Measurements from ENCODE around the gene PIK3CD.
A peak's percentile ranks its signal among the peaks of the same experiment; 100 is the strongest.
"Not testable (repeated sequence)": the region's sequence is repeated elsewhere in the genome, so short reads cannot be mapped to it uniquely, and the experiment has no call there.

Gene PIK3CD

DNA sequence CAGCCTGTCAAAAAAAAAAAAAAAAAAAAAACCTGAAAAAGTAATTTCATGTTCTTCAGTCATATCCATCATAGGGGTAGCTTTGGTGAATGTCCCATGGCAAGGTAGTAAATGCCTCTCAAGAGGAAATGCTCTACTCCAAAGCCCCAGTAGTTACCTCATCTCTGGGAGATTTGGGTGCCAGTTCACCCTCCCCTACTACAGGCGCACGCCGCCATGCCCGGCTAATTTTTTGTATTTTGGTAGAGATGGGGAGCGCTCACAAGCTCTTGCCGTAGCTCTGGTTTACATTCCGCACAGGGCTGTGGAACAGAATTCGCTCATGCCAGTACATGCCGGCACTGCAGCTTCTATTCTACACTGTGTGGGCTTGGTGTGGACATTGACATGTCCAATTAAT, 13.7 kb downstream of the PIK3CD start:
- H3K27me3 ChIP-seq (ENCODE audit: control insufficient read depth, insufficient read depth, low read length) = no peaks in the 10 kb centered on the region
- no peak overlapping the region for H3K4me3 ChIP-seq (ENCODE audit: low read depth, low read length)
- H3K9me3 ChIP-seq (ENCODE audit: control insufficient read depth, insufficient read depth, low read length) = no peaks in the 10 kb centered on the region
- H3K36me3 ChIP-seq (ENCODE audit: control insufficient read depth, insufficient read depth, low read length) = peaks cover 2% of the 10 kb centered on the region
- H3K9ac ChIP-seq (ENCODE audit: low read depth, low read length) = no peak overlapping the region
- H3K4me1 ChIP-seq (ENCODE audit: control insufficient read depth, insufficient read depth, low read length) = no peaks in the 10 kb centered on the region

DNA sequence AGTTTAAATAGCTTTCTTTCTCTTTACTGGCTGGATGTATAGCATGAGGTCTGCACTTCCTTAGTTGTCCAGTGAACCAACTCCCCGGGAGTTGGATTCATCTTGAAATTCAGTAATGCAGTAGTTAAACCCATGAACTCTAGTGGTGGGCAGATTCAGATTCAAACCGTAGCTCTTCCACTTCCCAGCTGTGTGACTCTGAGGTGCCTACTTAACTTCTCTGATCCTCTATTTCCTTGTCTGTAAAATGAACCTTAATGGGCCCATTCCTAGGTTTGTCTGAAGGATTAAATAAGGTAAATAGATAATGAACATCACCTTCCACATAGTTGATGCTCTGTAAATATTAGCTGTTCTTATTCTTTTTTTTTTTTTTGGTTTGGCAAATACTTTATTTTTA, 16.5 kb downstream of the PIK3CD start:
- Histone ChIP-seq H3K9me3 (ENCODE audit: control insufficient read depth, insufficient read depth, low read length) (no peaks in the 10 kb centered on the region), H3K36me3 (ENCODE audit: control insufficient read depth, insufficient read depth, low read length) (peaks cover 1% of the 10 kb centered on the region), H3K27me3 (ENCODE audit: control insufficient read depth, insufficient read depth, low read length) (no peaks in the 10 kb centered on the region), H3K4me1 (ENCODE audit: control insufficient read depth, insufficient read depth, low read length) (no peaks in the 10 kb centered on the region), H3K9ac (ENCODE audit: low read depth, low read length) (no peak overlapping the region), H3K4me3 (ENCODE audit: low read depth, low read length) (no peak overlapping the region)

DNA sequence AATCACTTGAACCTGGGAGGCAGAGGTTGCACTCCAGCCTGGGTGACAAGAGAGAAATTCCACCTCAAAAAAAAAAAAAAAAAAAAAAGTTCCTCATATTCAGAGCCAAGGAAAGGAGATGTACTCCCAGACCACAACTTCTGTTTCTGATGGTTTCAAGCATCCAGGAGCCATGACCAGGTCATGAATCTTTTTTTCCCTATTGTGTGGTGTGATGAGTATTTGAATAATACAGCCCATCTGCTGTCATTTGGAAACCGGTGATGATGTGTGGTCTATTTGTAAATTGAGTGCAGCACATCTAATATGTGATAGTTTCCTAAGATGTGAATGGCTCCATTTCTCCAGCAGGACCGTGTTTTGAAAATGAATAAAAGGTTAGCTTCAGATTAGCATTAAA, 18.6 kb downstream of the PIK3CD start:
- H3K9ac ChIP-seq (ENCODE audit: low read depth, low read length) = no peak overlapping the region
- H3K4me3 ChIP-seq (ENCODE audit: low read depth, low read length) = no peak overlapping the region
- H3K36me3 ChIP-seq (ENCODE audit: control insufficient read depth, insufficient read depth, low read length) = no peaks in the 10 kb centered on the region
- H3K27me3 ChIP-seq (ENCODE audit: control insufficient read depth, insufficient read depth, low read length) = no peaks in the 10 kb centered on the region
- H3K4me1 ChIP-seq (ENCODE audit: control insufficient read depth, insufficient read depth, low read length) = no peaks in the 10 kb centered on the region
- no peaks in the 10 kb centered on the region for H3K9me3 ChIP-seq (ENCODE audit: control insufficient read depth, insufficient read depth, low read length)

DNA sequence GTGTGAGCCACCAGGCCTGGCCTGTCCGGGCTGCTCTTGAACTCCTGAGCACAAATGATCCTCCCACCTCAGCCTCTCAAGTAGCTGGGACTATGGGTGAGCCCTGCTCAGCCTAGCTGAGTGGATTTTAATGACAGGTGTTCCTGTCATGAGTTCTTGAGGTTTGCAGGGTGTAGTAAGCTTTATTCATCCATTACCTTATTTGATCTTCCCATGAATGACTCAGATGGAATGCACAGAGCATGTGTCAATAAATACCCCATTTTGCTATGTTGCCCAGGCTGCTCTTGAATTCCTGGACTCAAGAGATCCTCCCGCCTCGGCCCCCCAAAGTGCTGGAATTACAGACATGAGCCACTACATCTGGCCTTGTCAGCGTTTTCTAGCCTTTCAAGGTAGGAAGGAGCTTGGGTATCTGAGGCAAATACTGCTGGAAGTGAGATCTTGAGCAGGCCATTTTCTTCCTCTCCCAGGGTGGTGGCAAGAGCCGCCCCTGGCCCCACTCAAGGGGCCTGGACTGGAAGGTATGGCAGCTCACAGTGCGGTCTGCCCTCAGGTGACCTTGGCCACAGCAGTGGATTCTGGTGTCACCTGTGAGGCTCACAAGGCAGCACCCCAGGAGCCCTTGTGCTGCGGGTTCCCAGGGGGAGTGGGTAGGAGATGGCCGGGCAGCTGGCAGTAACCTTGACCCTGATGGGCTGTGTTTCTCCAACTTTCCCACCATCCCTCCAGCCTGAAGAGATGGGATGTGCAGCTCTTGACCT, 20.0 kb downstream of the PIK3CD start:
- no peaks in the 10 kb centered on the region for H3K4me1 ChIP-seq (ENCODE audit: control insufficient read depth, insufficient read depth, low read length)
- H3K36me3 ChIP-seq (ENCODE audit: control insufficient read depth, insufficient read depth, low read length) = no peaks in the 10 kb centered on the region
- no peak overlapping the region for H3K4me3 ChIP-seq (ENCODE audit: low read depth, low read length)
- no peaks in the 10 kb centered on the region for H3K9me3 ChIP-seq (ENCODE audit: control insufficient read depth, insufficient read depth, low read length)
- H3K9ac ChIP-seq (ENCODE audit: low read depth, low read length) = no peak overlapping the region
- H3K27me3 ChIP-seq (ENCODE audit: control insufficient read depth, insufficient read depth, low read length) = no peaks in the 10 kb centered on the region

DNA sequence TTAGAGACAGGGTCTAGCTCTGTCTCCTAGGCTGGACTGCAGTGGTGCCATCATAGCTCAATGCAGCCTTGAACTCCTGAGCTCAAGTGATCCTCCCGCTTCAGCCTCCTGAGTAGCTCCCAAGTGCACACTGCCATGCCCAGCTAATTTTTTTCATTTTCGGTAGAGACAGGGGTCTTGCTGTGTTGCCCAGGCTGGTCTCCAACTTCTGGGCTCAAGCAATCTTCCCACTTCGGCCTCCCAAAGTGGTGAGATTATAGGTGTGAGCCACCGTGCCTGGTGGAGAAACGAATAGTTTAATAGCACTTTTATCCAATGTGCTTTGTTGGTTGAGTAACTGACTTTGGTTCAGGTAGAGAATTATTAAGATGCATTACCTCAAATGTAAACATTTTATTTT, 20.9 kb downstream of the PIK3CD start:
- Histone ChIP-seq H3K9me3 (ENCODE audit: control insufficient read depth, insufficient read depth, low read length) (no peaks in the 10 kb centered on the region), H3K36me3 (ENCODE audit: control insufficient read depth, insufficient read depth, low read length) (no peaks in the 10 kb centered on the region), H3K4me1 (ENCODE audit: control insufficient read depth, insufficient read depth, low read length) (no peaks in the 10 kb centered on the region)

DNA sequence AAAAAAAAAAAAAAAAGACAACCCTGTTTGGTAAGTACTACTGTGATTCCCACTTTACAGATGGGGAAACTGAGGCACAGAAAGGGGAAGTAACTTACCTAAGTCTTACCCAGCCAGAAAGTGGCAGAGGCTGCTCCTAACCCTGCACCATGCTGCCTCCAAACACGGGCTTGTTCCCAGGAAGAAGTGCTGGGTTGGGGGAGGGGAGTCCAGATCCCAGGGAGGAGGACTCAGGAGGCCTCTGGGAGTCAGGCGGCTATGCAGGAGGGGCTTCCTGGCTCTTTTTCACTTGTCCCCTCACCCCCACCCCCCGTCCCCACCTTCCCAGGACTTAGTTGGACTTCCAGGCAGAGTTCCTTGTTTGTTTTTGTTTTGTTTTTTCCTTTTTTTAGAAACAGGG, 23.9 kb downstream of the PIK3CD start:
- Histone ChIP-seq H3K4me1 (ENCODE audit: control insufficient read depth, insufficient read depth, low read length) (no peaks in the 10 kb centered on the region), H3K27me3 (ENCODE audit: control insufficient read depth, insufficient read depth, low read length) (no peaks in the 10 kb centered on the region), H3K4me3 (ENCODE audit: low read depth, low read length) (no peak overlapping the region), H3K36me3 (ENCODE audit: control insufficient read depth, insufficient read depth, low read length) (no peaks in the 10 kb centered on the region), H3K9ac (ENCODE audit: low read depth, low read length) (no peak overlapping the region), H3K9me3 (ENCODE audit: control insufficient read depth, insufficient read depth, low read length) (no peaks in the 10 kb centered on the region)

More for the DNA sequence above, 20.9 kb downstream of the PIK3CD start:
- H3K27me3 ChIP-seq (ENCODE audit: control insufficient read depth, insufficient read depth, low read length) = no peaks in the 10 kb centered on the region
- H3K4me3 ChIP-seq (ENCODE audit: low read depth, low read length) = no peak overlapping the region
- H3K9ac ChIP-seq (ENCODE audit: low read depth, low read length) = no peak overlapping the region

DNA sequence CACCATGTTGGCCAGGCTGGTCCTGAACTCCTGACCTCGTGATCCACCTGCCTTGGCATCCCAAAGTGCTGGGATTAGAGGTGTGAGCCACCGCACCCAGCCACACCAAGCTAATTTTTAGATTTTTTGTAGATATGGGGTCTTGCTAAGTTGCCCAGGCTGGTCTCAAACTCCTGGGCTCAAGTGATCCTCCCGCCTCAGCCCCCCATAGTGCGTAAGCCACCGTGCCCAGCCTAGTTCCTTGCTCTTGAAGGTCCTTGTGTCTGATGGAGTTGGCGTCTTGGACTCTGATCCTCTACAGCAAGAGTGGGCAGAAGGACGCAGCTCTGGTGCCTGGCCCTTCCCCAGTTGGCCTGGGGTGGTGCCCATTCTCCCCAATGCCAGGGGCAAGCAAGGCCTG, 24.6 kb downstream of the PIK3CD start:
- H3K27me3 ChIP-seq (ENCODE audit: control insufficient read depth, insufficient read depth, low read length); H3K9ac ChIP-seq (ENCODE audit: low read depth, low read length); H3K9me3 ChIP-seq (ENCODE audit: control insufficient read depth, insufficient read depth, low read length); H3K4me3 ChIP-seq (ENCODE audit: low read depth, low read length); H3K4me1 ChIP-seq (ENCODE audit: control insufficient read depth, insufficient read depth, low read length); H3K36me3 ChIP-seq (ENCODE audit: control insufficient read depth, insufficient read depth, low read length): not testable (repeated sequence)

DNA sequence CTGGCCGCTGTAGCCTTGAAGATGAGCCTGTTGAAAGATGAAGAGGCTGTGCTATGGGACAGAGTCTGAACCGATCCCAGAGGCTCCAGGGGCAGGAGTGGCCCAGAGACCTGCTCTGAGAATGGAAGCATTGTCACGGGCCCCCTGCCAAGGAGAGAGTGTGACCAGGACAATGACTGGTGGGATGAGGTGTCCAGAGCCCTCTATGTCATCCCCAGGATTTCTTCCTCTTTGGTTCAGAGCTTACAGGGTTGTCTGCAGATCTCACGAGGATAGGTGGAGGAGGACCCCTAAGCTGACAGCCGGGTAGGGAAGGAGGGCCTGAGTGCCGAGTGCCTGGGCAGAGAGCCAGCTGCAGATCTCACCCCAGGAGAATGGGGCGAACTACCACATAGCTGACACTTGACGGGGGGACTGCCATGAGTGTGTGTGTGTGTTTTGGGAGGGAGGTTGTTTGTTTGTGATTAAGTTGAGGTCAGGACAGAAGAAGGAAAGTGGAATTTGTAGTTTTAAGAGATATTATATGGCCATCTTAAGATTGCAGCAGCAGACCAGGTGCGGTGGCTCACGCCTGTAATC, 25.4 kb downstream of the PIK3CD start:
- no peak overlapping the region for H3K4me3 ChIP-seq (ENCODE audit: low read depth, low read length)
- H3K27me3 ChIP-seq (ENCODE audit: control insufficient read depth, insufficient read depth, low read length) = no peaks in the 10 kb centered on the region
- no peaks in the 10 kb centered on the region for H3K4me1 ChIP-seq (ENCODE audit: control insufficient read depth, insufficient read depth, low read length)
- H3K9ac ChIP-seq (ENCODE audit: low read depth, low read length) = no peak overlapping the region
- no peaks in the 10 kb centered on the region for H3K36me3 ChIP-seq (ENCODE audit: control insufficient read depth, insufficient read depth, low read length)
- no peaks in the 10 kb centered on the region for H3K9me3 ChIP-seq (ENCODE audit: control insufficient read depth, insufficient read depth, low read length)

DNA sequence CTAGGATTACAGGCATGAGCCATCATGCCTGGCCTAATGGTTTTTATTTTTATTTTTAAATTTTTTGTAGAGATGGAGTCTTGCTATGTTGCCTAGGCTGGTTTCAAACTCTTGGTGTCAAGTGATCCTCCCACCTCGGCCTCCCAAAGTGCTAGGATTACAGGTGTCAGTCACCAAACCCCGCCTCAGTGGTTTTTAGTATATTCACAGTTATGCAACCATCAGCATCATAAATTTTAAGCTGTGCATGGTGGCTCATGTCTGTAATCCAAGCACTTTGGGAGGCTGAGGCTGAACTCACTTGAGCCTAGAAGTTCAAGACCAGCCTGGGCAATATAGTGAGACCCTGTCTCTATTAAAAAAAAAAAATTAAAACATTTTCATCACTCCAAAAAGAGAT, 28.6 kb downstream of the PIK3CD start:
- Histone ChIP-seq H3K9me3 (ENCODE audit: control insufficient read depth, insufficient read depth, low read length) (no peaks in the 10 kb centered on the region), H3K27me3 (ENCODE audit: control insufficient read depth, insufficient read depth, low read length) (no peaks in the 10 kb centered on the region), H3K4me3 (ENCODE audit: low read depth, low read length) (no peak overlapping the region), H3K36me3 (ENCODE audit: control insufficient read depth, insufficient read depth, low read length) (no peaks in the 10 kb centered on the region), H3K4me1 (ENCODE audit: control insufficient read depth, insufficient read depth, low read length) (no peaks in the 10 kb centered on the region), H3K9ac (ENCODE audit: low read depth, low read length) (no peak overlapping the region)

DNA sequence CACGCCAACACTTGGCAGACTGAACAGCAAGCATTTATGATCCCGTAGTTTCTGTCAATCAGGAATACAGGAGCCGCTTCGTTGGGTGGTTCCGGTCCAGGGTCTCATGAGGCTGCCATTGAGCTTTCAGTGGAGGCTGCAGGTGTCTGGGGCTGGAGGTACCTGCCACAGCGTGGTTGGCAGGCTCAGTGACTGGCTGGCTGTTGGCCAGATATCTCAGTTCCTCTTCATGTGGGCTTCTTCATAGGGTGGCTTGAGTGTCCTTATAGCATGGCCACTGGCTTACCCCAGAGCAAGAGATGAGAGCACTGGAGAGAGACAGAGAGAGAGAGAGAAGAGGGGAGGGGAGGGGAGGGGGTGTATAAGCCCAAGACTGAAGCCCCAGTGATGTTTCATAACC, 29.3 kb downstream of the PIK3CD start:
- no peaks in the 10 kb centered on the region for H3K4me1 ChIP-seq (ENCODE audit: control insufficient read depth, insufficient read depth, low read length)
- H3K9me3 ChIP-seq (ENCODE audit: control insufficient read depth, insufficient read depth, low read length) = no peaks in the 10 kb centered on the region
- H3K4me3 ChIP-seq (ENCODE audit: low read depth, low read length) = no peak overlapping the region
- no peaks in the 10 kb centered on the region for H3K27me3 ChIP-seq (ENCODE audit: control insufficient read depth, insufficient read depth, low read length)
- no peaks in the 10 kb centered on the region for H3K36me3 ChIP-seq (ENCODE audit: control insufficient read depth, insufficient read depth, low read length)
- H3K9ac ChIP-seq (ENCODE audit: low read depth, low read length) = no peak overlapping the region

DNA sequence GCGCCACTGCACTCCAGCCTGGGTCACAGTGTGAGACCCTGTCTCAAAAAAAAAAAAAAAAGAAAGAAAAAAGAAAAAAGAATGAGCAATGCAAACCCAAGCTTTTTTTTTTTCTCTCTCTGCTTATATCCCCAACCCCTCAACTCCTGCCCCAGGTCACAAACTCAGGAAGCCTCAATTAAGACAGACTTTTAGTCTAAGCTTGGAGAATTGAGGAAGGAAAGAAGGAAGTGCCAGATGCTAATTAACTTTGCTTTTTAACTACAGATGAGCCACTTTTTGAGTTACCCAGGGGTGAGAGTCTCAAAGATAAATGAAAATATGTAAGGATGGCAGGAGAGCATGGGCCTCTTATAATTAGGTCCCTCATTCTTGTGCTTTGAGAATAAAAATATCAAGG, 33.3 kb downstream of the PIK3CD start:
- Histone ChIP-seq H3K4me3 (ENCODE audit: low read depth, low read length) (no peak overlapping the region), H3K27me3 (ENCODE audit: control insufficient read depth, insufficient read depth, low read length) (peaks cover 9% of the 10 kb centered on the region), H3K4me1 (ENCODE audit: control insufficient read depth, insufficient read depth, low read length) (peaks cover 2% of the 10 kb centered on the region), H3K9me3 (ENCODE audit: control insufficient read depth, insufficient read depth, low read length) (no peaks in the 10 kb centered on the region), H3K9ac (ENCODE audit: low read depth, low read length) (no peak overlapping the region), H3K36me3 (ENCODE audit: control insufficient read depth, insufficient read depth, low read length) (no peaks in the 10 kb centered on the region)

DNA sequence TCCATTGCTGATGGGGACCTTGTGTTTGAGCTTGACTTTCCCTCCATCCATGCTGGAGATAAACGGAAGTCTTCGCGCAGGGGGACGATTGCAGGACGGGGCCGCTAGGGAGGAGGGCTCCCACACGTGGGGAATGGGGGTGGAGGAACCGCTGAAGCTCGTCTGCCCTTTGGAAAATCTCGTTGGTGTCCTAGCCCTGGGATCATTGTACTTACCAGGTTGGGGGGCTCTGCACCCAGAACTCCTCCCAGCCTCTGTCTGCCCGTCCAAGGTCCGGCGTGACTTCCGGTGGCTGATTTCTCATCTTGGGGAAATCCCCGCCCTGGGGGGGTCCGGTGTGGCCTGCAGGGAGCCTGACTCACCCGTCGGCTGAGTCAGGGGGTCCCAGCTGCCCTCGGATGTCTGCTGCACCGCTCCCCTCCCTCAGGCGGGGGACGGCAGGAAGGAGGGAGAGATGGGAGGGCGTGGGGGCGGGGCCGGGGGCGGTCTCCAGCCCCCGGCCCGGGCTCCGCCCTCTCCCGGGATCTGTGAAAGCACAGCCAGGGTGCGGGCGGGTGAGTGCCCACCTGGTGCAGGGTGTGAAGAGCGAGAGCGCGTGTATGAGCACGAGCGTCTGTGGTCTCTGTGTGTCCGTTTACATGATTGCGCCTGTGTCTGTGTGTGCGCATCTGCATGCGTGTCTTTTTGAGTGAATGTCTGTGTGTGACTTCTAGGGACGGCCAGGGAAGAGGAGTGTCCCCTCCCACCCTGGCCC, 35.8 kb downstream of the PIK3CD start:
- Histone ChIP-seq H3K9ac (ENCODE audit: low read depth, low read length) (peak overlapping the region; percentile 76), H3K4me3 (ENCODE audit: low read depth, low read length) (peak overlapping the region; percentile 82), H3K36me3 (ENCODE audit: control insufficient read depth, insufficient read depth, low read length) (no peaks in the 10 kb centered on the region), H3K27me3 (ENCODE audit: control insufficient read depth, insufficient read depth, low read length) (peaks cover 9% of the 10 kb centered on the region), H3K4me1 (ENCODE audit: control insufficient read depth, insufficient read depth, low read length) (peaks cover 20% of the 10 kb centered on the region), H3K9me3 (ENCODE audit: control insufficient read depth, insufficient read depth, low read length) (no peaks in the 10 kb centered on the region)

All from iPS-15b (cell line).